ENCODE results near the gene CLDN20.
A peak's percentile ranks its signal among the peaks of the same experiment; 100 is the strongest.
"Not testable (repeated sequence)": the region's sequence is repeated elsewhere in the genome, so short reads cannot be mapped to it uniquely, and the experiment has no call there.

CLDN20 gene

GRCh38 chr6:155263373-155264063, at the start of gene CLDN20:
TSS of gene CLDN20 (plus strand) at chr6:155264013. CDS start at chr6:155275720, 11,707 bp downstream.
- H3K4me3 Mint-ChIP-seq = no peak within 1 kb of the TSS
- H3K36me3 Mint-ChIP-seq (ENCODE audit: low read depth) = peaks cover 6% of the 10 kb centered on the region
- H3K9me3 Mint-ChIP-seq = no peaks in the 10 kb centered on the region
- peaks cover 9% of the 10 kb centered on the region for H3K4me1 Mint-ChIP-seq (ENCODE audit: low read depth)
- no peaks in the 10 kb centered on the region for H3K27me3 Mint-ChIP-seq (ENCODE audit: low read depth)
- no peak within 1 kb of the TSS for H3K27ac Mint-ChIP-seq

GRCh38 chr6:155215906-155216305, 47.9 kb upstream of the CLDN20 start:
- Mint-ChIP-seq H3K27me3 (ENCODE audit: low read depth) (peaks cover 11% of the 10 kb centered on the region), H3K36me3 (ENCODE audit: low read depth) (peaks cover 5% of the 10 kb centered on the region), H3K4me3 (no peak overlapping the region), H3K9me3 (no peaks in the 10 kb centered on the region), H3K27ac (no peak overlapping the region), H3K4me1 (ENCODE audit: low read depth) (no peaks in the 10 kb centered on the region)

- Mint-ChIP-seq H3K4me3 (no peak overlapping the region), H3K4me1 (ENCODE audit: low read depth) (no peaks in the 10 kb centered on the region), H3K27me3 (ENCODE audit: low read depth) (peaks cover 11% of the 10 kb centered on the region), H3K9me3 (no peaks in the 10 kb centered on the region), H3K36me3 (ENCODE audit: low read depth) (peaks cover 5% of the 10 kb centered on the region), H3K27ac (no peak overlapping the region)
Measured at GRCh38 chr6:155216312-155217046, 47.3 kb upstream of the CLDN20 start.

GRCh38 chr6:155218711-155219110, 45.1 kb upstream of the CLDN20 start:
- H3K27ac Mint-ChIP-seq; H3K4me1 Mint-ChIP-seq (ENCODE audit: low read depth); H3K9me3 Mint-ChIP-seq: not testable (repeated sequence)

GRCh38 chr6:155219299-155219698, 44.5 kb upstream of the CLDN20 start:
- Mint-ChIP-seq H3K27ac (no peak overlapping the region), H3K9me3 (no peaks in the 10 kb centered on the region), H3K4me1 (ENCODE audit: low read depth) (peaks cover 13% of the 10 kb centered on the region), H3K27me3 (ENCODE audit: low read depth) (peaks cover 11% of the 10 kb centered on the region), H3K4me3 (no peak overlapping the region), H3K36me3 (ENCODE audit: low read depth) (peaks cover 4% of the 10 kb centered on the region)

More at GRCh38 chr6:155218711-155219110, 45.1 kb upstream of the CLDN20 start:
- peaks cover 11% of the 10 kb centered on the region for H3K27me3 Mint-ChIP-seq (ENCODE audit: low read depth)
- not testable (repeated sequence) for H3K4me3 Mint-ChIP-seq; H3K36me3 Mint-ChIP-seq (ENCODE audit: low read depth)

GRCh38 chr6:155219858-155220301, 43.9 kb upstream of the CLDN20 start:
- Mint-ChIP-seq H3K27me3 (ENCODE audit: low read depth) (peaks cover 11% of the 10 kb centered on the region), H3K4me3 (no peak overlapping the region), H3K4me1 (ENCODE audit: low read depth) (peaks cover 18% of the 10 kb centered on the region), H3K36me3 (ENCODE audit: low read depth) (peaks cover 3% of the 10 kb centered on the region), H3K27ac (no peak overlapping the region), H3K9me3 (no peaks in the 10 kb centered on the region)

- H3K27ac Mint-ChIP-seq = no peak overlapping the region
- H3K9me3 Mint-ChIP-seq = no peaks in the 10 kb centered on the region
- no peak overlapping the region for H3K4me3 Mint-ChIP-seq
- H3K27me3 Mint-ChIP-seq (ENCODE audit: low read depth) = peaks cover 11% of the 10 kb centered on the region
- peaks cover 23% of the 10 kb centered on the region for H3K4me1 Mint-ChIP-seq (ENCODE audit: low read depth)
- H3K36me3 Mint-ChIP-seq (ENCODE audit: low read depth) = peaks cover 3% of the 10 kb centered on the region
Measured at GRCh38 chr6:155221086-155221485, 42.7 kb upstream of the CLDN20 start.

GRCh38 chr6:155222506-155222905, 41.3 kb upstream of the CLDN20 start:
- Mint-ChIP-seq H3K27me3 (ENCODE audit: low read depth) (no peaks in the 10 kb centered on the region), H3K4me1 (ENCODE audit: low read depth) (peaks cover 23% of the 10 kb centered on the region), H3K27ac (no peak overlapping the region), H3K9me3 (no peaks in the 10 kb centered on the region), H3K4me3 (no peak overlapping the region), H3K36me3 (ENCODE audit: low read depth) (peaks cover 3% of the 10 kb centered on the region)

- H3K4me3 Mint-ChIP-seq = peak overlapping the region; percentile 11
- H3K9me3 Mint-ChIP-seq = no peaks in the 10 kb centered on the region
- peaks cover 23% of the 10 kb centered on the region for H3K4me1 Mint-ChIP-seq (ENCODE audit: low read depth)
- peak overlapping the region; percentile 86 for H3K27ac Mint-ChIP-seq
- no peaks in the 10 kb centered on the region for H3K27me3 Mint-ChIP-seq (ENCODE audit: low read depth)
- H3K36me3 Mint-ChIP-seq (ENCODE audit: low read depth) = peaks cover 3% of the 10 kb centered on the region
Measured at GRCh38 chr6:155223646-155224451, 40.0 kb upstream of the CLDN20 start.

GRCh38 chr6:155224618-155225017, 39.2 kb upstream of the CLDN20 start:
- peaks cover 23% of the 10 kb centered on the region for H3K4me1 Mint-ChIP-seq (ENCODE audit: low read depth)
- H3K27ac Mint-ChIP-seq = peak overlapping the region; percentile 86
- peaks cover 5% of the 10 kb centered on the region for H3K36me3 Mint-ChIP-seq (ENCODE audit: low read depth)
- no peaks in the 10 kb centered on the region for H3K9me3 Mint-ChIP-seq
- no peak overlapping the region for H3K4me3 Mint-ChIP-seq
- H3K27me3 Mint-ChIP-seq (ENCODE audit: low read depth) = no peaks in the 10 kb centered on the region

GRCh38 chr6:155227046-155227445, 36.8 kb upstream of the CLDN20 start:
- H3K9me3 Mint-ChIP-seq = peaks cover 4% of the 10 kb centered on the region
- peaks cover 23% of the 10 kb centered on the region for H3K4me1 Mint-ChIP-seq (ENCODE audit: low read depth)
- no peaks in the 10 kb centered on the region for H3K27me3 Mint-ChIP-seq (ENCODE audit: low read depth)
- H3K36me3 Mint-ChIP-seq (ENCODE audit: low read depth) = peaks cover 4% of the 10 kb centered on the region
- no peak overlapping the region for H3K27ac Mint-ChIP-seq
- H3K4me3 Mint-ChIP-seq = no peak overlapping the region

GRCh38 chr6:155228546-155229166, 35.2 kb upstream of the CLDN20 start:
- peaks cover 16% of the 10 kb centered on the region for H3K4me1 Mint-ChIP-seq (ENCODE audit: low read depth)
- no peak overlapping the region for H3K4me3 Mint-ChIP-seq
- no peaks in the 10 kb centered on the region for H3K27me3 Mint-ChIP-seq (ENCODE audit: low read depth)
- peaks cover 4% of the 10 kb centered on the region for H3K9me3 Mint-ChIP-seq
- peaks cover 4% of the 10 kb centered on the region for H3K36me3 Mint-ChIP-seq (ENCODE audit: low read depth)
- H3K27ac Mint-ChIP-seq = no peak overlapping the region

GRCh38 chr6:155230975-155231374, 32.8 kb upstream of the CLDN20 start:
- not testable (repeated sequence) for H3K36me3 Mint-ChIP-seq (ENCODE audit: low read depth)

GRCh38 chr6:155232848-155233247, 31.0 kb upstream of the CLDN20 start:
- H3K9me3 Mint-ChIP-seq = peaks cover 5% of the 10 kb centered on the region
- no peak overlapping the region for H3K27ac Mint-ChIP-seq
- no peaks in the 10 kb centered on the region for H3K4me1 Mint-ChIP-seq (ENCODE audit: low read depth)
- H3K36me3 Mint-ChIP-seq (ENCODE audit: low read depth) = peaks cover 2% of the 10 kb centered on the region
- H3K27me3 Mint-ChIP-seq (ENCODE audit: low read depth) = no peaks in the 10 kb centered on the region
- H3K4me3 Mint-ChIP-seq = no peak overlapping the region

More at GRCh38 chr6:155230975-155231374, 32.8 kb upstream of the CLDN20 start:
- not testable (repeated sequence) for H3K27ac Mint-ChIP-seq; H3K4me3 Mint-ChIP-seq; H3K9me3 Mint-ChIP-seq; H3K4me1 Mint-ChIP-seq (ENCODE audit: low read depth); H3K27me3 Mint-ChIP-seq (ENCODE audit: low read depth)
